Melanocyte of skin (primary cell): ENCODE measurements around the gene STAT1. TPM values are rescaled to one million over a fixed set of nuclear protein-coding genes. Genes with fewer than 3 reads are reported as not detected.

Experiments
- total RNA-seq, 2 donors: library from RNA; depleted of rRNA; stranded (reverse); fragments of >200 nt; gene quantifications; 2 replicates each; pipeline ENCODE4 v1.2.3, GENCODE V29; 2012

STAT1 gene
- 100 to 1,000 TPM; 555 to 559 TPM for total RNA-seq

GRCh38 chr2:191013932-191014652, at the start of gene STAT1:
Gene STAT1, minus strand, starts transcription at chr2:191014171. Its CDS starts 4,168 bp downstream, at chr2:191010003.

Other genes with a start within 250 kb of the STAT1 start
- 100 to 1,000 TPM in 1 of 2 donors, 10 to 100 TPM in 1; 55.7 to 126 TPM for gene GLS, start 133.3 kb downstream of the STAT1 start, total RNA-seq
- 1 to 10 TPM in 1 of 2 donors, under 1 TPM in 1; 0.67 to 2.1 TPM for gene STAT4, start 136.8 kb upstream of the STAT1 start, total RNA-seq
- gene MYO1B, start 231.2 kb upstream of the STAT1 start, total RNA-seq = 100 to 1,000 TPM; 132 to 149 TPM